ENCODE results near the gene RNF227. TPM values are rescaled to one million over a fixed set of nuclear protein-coding genes. Genes with fewer than 3 reads are reported as not detected.

RNF227 gene
- total RNA-seq, 1 donor from 2014 or later: 2.8 TPM

GRCh38 chr17:7909089-7909488 is 7.0 kb downstream of the RNF227 start:
- TF ChIP-seq CTCF (IDR thresholded peaks at IDR 0.05): no peak
- ChIA-PET POLR2A (no interaction called here), CTCF (no interaction called here)
- H3K4me1 Mint-ChIP-seq: peaks cover 4% of the 10 kb centered on the region
- H3K9me3 Mint-ChIP-seq: no peaks in the 10 kb centered on the region
- peaks cover 76% of the 10 kb centered on the region for H3K36me3 Mint-ChIP-seq (ENCODE audit: low read depth)
- no peak overlapping the region for H3K27ac Mint-ChIP-seq
- no peak overlapping the region for H3K4me3 Mint-ChIP-seq
- ATAC-seq (ENCODE audit: low read depth) (no peak), DNase-seq (no peak)
- H3K27me3 Mint-ChIP-seq: no peaks in the 10 kb centered on the region
- intact Hi-C loops (cut with micrococcal nuclease): loop anchor here (2.0 kb wide), 1 partner anchor 138 kb away; no protein-coding TSS in a partner anchor

- Mint-ChIP-seq H3K9me3 (no peaks in the 10 kb centered on the region), H3K27me3 (no peaks in the 10 kb centered on the region), H3K4me1 (no peaks in the 10 kb centered on the region), H3K4me3 (no peak overlapping the region), H3K36me3 (ENCODE audit: low read depth) (peaks cover 96% of the 10 kb centered on the region), H3K27ac (no peak overlapping the region)
- DNase-seq (no peak), ATAC-seq (ENCODE audit: low read depth) (no peak)
- CTCF ChIA-PET: no interaction called here
- intact Hi-C loops (cut with micrococcal nuclease): no loop called here
- TF ChIP-seq CTCF (IDR thresholded peaks at IDR 0.05): no peak
- POLR2A ChIA-PET: interaction anchor here (1.5 kb wide), 1 partner anchor 14 kb away, joined by 3 read pairs; no protein-coding TSS in a partner anchor
Measured at GRCh38 chr17:7903154-7904103, 12.7 kb downstream of the RNF227 start.

- Mint-ChIP-seq H3K4me3 (no peak overlapping the region), H3K9me3 (no peaks in the 10 kb centered on the region), H3K27ac (no peak overlapping the region), H3K27me3 (no peaks in the 10 kb centered on the region), H3K4me1 (no peaks in the 10 kb centered on the region), H3K36me3 (ENCODE audit: low read depth) (peaks cover 86% of the 10 kb centered on the region)
- CTCF ChIA-PET: interaction anchor here (1.4 to 1.9 kb wide), 3 partner anchors 27 to 154 kb away, joined by 5 to 7 read pairs (median 5); no protein-coding TSS in a partner anchor
- POLR2A ChIA-PET: interaction anchor here (0.5 kb wide), 1 partner anchor 137 kb away, joined by 4 read pairs; no protein-coding TSS in a partner anchor
- TF ChIP-seq CTCF (IDR thresholded peaks at IDR 0.05): no peak
- no peak for ATAC-seq (ENCODE audit: low read depth)
- DNase-seq: no peak
- intact Hi-C loops (cut with micrococcal nuclease): loop anchor here (1.0 kb wide), 1 partner anchor 75 kb away; no protein-coding TSS in a partner anchor
Measured at GRCh38 chr17:7897773-7898172, 18.3 kb downstream of the RNF227 start.

GRCh38 chr17:7897090-7897489 is 19.0 kb downstream of the RNF227 start:
- H3K27ac Mint-ChIP-seq: no peak overlapping the region
- intact Hi-C loops (cut with micrococcal nuclease): loop anchor here (1.0 kb wide), 1 partner anchor 75 kb away; no protein-coding TSS in a partner anchor
- peaks cover 83% of the 10 kb centered on the region for H3K36me3 Mint-ChIP-seq (ENCODE audit: low read depth)
- no peaks in the 10 kb centered on the region for H3K4me1 Mint-ChIP-seq
- ChIA-PET POLR2A (no interaction called here), CTCF (interaction anchor here (1.7 to 1.9 kb wide), 2 partner anchors 34 to 153 kb away, joined by 5 to 7 read pairs; no protein-coding TSS in a partner anchor)
- no peaks in the 10 kb centered on the region for H3K27me3 Mint-ChIP-seq
- no peak overlapping the region for H3K4me3 Mint-ChIP-seq
- no peaks in the 10 kb centered on the region for H3K9me3 Mint-ChIP-seq
- no peak for ATAC-seq (ENCODE audit: low read depth)
- no peak for DNase-seq
- no peak for TF ChIP-seq CTCF (IDR thresholded peaks at IDR 0.05)

DNA sequence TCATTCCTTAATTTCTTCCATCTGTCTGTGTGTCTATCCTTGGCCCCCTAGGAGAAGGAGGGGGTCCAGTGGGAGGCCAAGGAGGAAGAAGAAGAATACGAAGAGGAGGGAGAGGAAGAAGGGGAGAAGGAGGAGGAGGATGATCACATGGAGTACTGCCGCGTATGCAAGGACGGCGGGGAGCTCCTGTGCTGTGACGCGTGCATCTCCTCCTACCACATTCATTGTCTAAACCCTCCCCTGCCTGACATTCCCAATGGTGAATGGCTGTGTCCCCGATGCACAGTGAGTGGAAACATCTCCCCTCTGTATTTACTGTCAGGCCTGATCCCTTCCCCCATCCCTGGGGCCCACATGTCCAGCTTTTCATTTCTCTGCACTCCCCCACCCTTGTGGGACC is 21.2 kb downstream of the RNF227 start:
- intact Hi-C loops (cut with micrococcal nuclease): no loop called here
- no peak overlapping the region for H3K27ac Mint-ChIP-seq
- H3K9me3 Mint-ChIP-seq: no peaks in the 10 kb centered on the region
- H3K36me3 Mint-ChIP-seq (ENCODE audit: low read depth): peaks cover 82% of the 10 kb centered on the region
- ATAC-seq (ENCODE audit: low read depth): no peak
- no peaks in the 10 kb centered on the region for H3K4me1 Mint-ChIP-seq
- no peak for TF ChIP-seq CTCF (IDR thresholded peaks at IDR 0.05)
- no peak for DNase-seq
- H3K27me3 Mint-ChIP-seq: no peaks in the 10 kb centered on the region
- POLR2A ChIA-PET: interaction anchor here (1.1 kb wide), 1 partner anchor 9 kb away, joined by 16 read pairs; no protein-coding TSS in a partner anchor
- CTCF ChIA-PET: interaction anchor here (0.8 kb wide), 1 partner anchor 33 kb away, joined by 4 read pairs; no protein-coding TSS in a partner anchor
- H3K4me3 Mint-ChIP-seq: no peak overlapping the region

All from activated B cell treated with CpG ODN at 0.5 μM for 24 hours (primary cell).